Suprapubic skin (tissue), 4 donors: ENCODE data around the gene PTPRN2. TPM values are rescaled to one million over a fixed set of nuclear protein-coding genes. Genes with fewer than 3 reads are reported as not detected.
"Not testable (repeated sequence)": the region's sequence is repeated elsewhere in the genome, so short reads cannot be mapped to it uniquely, and the experiment has no call there.

Experiments
- DNase-seq, 2 donors: peaks; one replicate each; pipeline ENCODE4 v3.0.0-alpha.2; 2019; ENCODE audit warnings: low spot score in 2 of 2
- H3K27ac ChIP-seq: fragments of 200-600 bp; sonication (generic); one replicate; pipeline ENCODE4 v1.5.1; 2019
- H3K27me3 ChIP-seq: fragments of 200-600 bp; sonication (generic); one replicate; pipeline ENCODE4 v1.5.1; 2019
- H3K36me3 ChIP-seq: fragments of 200-600 bp; sonication (generic); one replicate; pipeline ENCODE4 v1.5.1; 2019
- H3K4me1 ChIP-seq: fragments of 200-600 bp; sonication (generic); one replicate; pipeline ENCODE4 v1.5.1; 2019
- H3K4me3 ChIP-seq: fragments of 200-600 bp; sonication (generic); one replicate; pipeline ENCODE4 v1.5.1; 2019; ENCODE audit warnings: mild to moderate bottlenecking
- H3K9me3 ChIP-seq: fragments of 200-600 bp; sonication (generic); one replicate; pipeline ENCODE4 v1.5.1; 2019
- EP300 ChIP-seq: sonication (generic); formaldehyde crosslinking; IDR thresholded peaks from one replicate; pipeline ENCODE4 v1.6.1; 2017; ENCODE audit warnings: antibody characterized with exemption
- POLR2A ChIP-seq, 2 donors: fragments of 450-650 bp; IDR thresholded peaks; one replicate each; pipeline ENCODE4 v1.6.1; 2017; ENCODE audit warnings: antibody characterized with exemption in 2 of 2, mild to moderate bottlenecking in 2 of 2, moderate library complexity in 2 of 2
- POLR2AphosphoS5 ChIP-seq, 3 donors: sonication (generic); formaldehyde crosslinking; IDR thresholded peaks; one replicate each; pipeline ENCODE4 v1.6.1; 2017; ENCODE audit warnings: antibody characterized with exemption in 3 of 3
- WGBS: methylation state at CpG from one replicate; pipeline ENCODE4 v1.1.5; 2018; 5-methylcytosine and 5-hydroxymethylcytosine counted together
- total RNA-seq, 4 donors: library from RNA; depleted of rRNA; stranded (reverse); fragments of >200 nt; gene quantifications; one replicate each; pipeline ENCODE4 v1.1.0, GENCODE V29; 2016
- TF ChIP-seq, protein P1 (sequence below), 2 donors: fragments of 200-600 bp in 1 of 2; fragments of 450-650 bp in 1 of 2; sonication (generic) in 1 of 2; IDR thresholded peaks; one replicate each; pipeline ENCODE4 v1.5.1; 2016 to 2019; ENCODE audit warnings: antibody characterized with exemption in 2 of 2, mild to moderate bottlenecking in 1 of 2, moderate library complexity in 1 of 2

The PTPRN2 gene
- total RNA-seq, 4 donors from 2014 or later: 0.23 to 1.8 (median 1.3) TPM

DNA sequence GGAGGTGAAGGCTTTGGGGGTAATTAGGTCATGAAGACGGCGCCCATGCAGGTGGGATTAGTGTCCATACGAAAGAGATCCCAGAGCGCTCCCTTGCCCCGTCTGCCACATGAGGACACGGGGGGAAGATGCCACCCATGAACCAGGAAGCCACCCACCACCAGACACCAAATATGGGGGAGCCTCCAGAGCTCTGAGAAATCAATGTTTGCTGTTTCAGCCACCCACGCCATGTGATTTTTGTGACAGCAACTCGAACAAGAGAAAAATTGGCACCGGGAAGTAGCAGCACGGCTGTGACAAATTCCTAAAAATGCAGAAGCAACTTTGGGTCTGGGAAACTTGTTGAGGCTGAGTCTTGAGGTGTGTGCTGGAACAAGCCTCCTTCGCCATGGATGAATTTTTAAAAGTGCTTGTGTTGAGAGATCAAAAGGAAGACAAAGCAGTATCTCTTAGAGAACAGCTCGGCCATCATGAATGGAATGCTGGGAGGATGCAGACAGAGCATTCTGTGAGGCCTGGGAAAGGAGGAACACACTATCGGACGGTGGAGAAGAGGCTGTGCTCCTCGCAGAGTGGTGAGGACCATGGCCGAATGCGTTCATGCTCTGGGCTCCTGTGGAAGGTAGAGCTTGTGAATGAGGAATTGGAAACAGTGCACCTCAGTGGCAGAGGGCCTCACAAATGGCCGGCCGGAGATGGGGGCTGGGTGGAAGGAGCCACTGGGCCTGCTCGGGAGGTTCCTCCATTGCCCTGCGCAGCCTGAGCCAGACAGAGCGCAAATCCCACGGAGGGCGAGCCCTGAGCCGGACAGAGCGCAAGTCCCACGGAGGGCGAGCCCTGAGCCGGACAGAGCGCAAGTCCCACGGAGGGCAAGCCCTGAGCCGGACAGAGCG lies 277.5 kb downstream of the PTPRN2 start:
- Histone ChIP-seq H3K4me1 (no peaks in the 10 kb centered on the region), H3K4me3 (no peak overlapping the region), H3K27ac (no peak overlapping the region), H3K36me3 (no peaks in the 10 kb centered on the region), H3K9me3 (peaks cover 20% of the 10 kb centered on the region), H3K27me3 (no peaks in the 10 kb centered on the region)
- 93% methylated on average over 33 of the region's 33 CpGs for WGBS
- TF ChIP-seq EP300: no peak
- no peak for DNase-seq

DNA sequence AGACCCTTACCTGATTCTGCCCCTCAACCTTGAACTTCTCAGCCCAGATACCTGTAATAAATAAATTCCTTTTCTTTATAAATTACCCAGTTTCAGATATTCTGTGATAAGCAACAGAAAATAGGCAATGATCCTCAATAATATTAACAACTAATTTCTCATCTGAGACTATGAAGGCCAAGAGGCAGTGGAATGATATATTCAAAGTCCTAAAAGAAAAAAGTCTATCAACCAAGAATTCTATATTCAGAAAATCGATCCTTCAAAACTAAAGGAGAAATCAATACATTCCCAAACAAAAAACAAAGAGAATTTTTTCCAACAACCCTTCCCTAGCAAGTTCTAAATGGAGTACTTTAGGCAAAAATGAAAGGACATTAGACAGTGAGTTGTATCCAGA lies 279.6 kb downstream of the PTPRN2 start:
- H3K4me3 ChIP-seq: no peak overlapping the region
- 85% methylated on average over 1 of the region's 1 CpG for WGBS
- no peak for DNase-seq
- no peaks in the 10 kb centered on the region for H3K36me3 ChIP-seq
- no peak for TF ChIP-seq POLR2A (IDR thresholded peaks at IDR 0.05)
- no peak for TF ChIP-seq EP300
- TF ChIP-seq, protein P1, sequence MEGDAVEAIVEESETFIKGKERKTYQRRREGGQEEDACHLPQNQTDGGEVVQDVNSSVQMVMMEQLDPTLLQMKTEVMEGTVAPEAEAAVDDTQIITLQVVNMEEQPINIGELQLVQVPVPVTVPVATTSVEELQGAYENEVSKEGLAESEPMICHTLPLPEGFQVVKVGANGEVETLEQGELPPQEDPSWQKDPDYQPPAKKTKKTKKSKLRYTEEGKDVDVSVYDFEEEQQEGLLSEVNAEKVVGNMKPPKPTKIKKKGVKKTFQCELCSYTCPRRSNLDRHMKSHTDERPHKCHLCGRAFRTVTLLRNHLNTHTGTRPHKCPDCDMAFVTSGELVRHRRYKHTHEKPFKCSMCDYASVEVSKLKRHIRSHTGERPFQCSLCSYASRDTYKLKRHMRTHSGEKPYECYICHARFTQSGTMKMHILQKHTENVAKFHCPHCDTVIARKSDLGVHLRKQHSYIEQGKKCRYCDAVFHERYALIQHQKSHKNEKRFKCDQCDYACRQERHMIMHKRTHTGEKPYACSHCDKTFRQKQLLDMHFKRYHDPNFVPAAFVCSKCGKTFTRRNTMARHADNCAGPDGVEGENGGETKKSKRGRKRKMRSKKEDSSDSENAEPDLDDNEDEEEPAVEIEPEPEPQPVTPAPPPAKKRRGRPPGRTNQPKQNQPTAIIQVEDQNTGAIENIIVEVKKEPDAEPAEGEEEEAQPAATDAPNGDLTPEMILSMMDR (IDR thresholded peaks at IDR 0.05): no peak
- no peak for TF ChIP-seq POLR2AphosphoS5 (IDR thresholded peaks at IDR 0.05)
- no peak overlapping the region for H3K27ac ChIP-seq
- peaks cover 20% of the 10 kb centered on the region for H3K9me3 ChIP-seq
- no peaks in the 10 kb centered on the region for H3K4me1 ChIP-seq
- H3K27me3 ChIP-seq: no peaks in the 10 kb centered on the region

DNA sequence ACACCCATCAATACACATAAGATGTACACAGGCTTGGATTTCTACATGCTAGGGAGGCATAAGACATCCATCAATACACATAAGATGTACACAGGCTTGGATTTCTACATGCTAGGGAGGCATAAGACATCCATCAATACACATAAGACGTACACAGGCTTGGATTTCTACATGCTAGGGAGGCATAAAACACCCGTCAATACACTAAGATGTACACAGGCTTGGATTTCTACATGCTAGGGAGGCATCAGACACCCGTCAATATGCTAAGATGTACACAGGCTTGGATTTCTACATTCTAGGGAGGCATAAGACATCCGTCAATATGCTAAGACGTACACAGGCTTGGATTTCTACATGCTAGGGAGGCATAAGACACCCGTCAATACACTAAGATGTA lies 283.6 kb downstream of the PTPRN2 start:
- not testable (repeated sequence) for H3K27ac ChIP-seq, H3K27me3 ChIP-seq, H3K36me3 ChIP-seq, H3K4me1 ChIP-seq, DNase-seq, H3K4me3 ChIP-seq
- H3K9me3 ChIP-seq: peaks cover 20% of the 10 kb centered on the region
- WGBS: 91% methylated on average over 6 of the region's 6 CpGs

DNA sequence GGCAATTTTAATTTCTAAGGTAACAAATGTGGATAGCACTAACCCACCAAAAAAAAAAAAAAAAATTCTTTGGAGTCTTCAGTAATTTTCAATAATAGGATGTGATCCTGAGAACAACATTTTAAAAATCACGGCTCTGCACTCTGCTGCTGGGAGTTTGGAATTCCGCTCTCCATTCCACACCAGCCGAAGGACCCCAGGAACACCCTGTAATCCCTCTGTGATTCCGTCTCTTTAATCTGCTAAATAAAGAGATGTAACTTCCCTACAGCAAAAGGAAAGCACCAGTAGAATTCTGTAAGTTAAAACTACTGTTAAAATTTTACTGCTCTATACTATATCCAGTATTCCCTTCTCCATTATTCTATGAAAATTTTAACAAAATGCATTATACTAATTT lies 284.5 kb downstream of the PTPRN2 start:
- DNase-seq: no peak
- H3K27me3 ChIP-seq: no peaks in the 10 kb centered on the region
- H3K4me1 ChIP-seq: no peaks in the 10 kb centered on the region
- H3K27ac ChIP-seq: no peak overlapping the region
- 71% methylated on average over 4 of the region's 4 CpGs for WGBS
- H3K9me3 ChIP-seq: peaks cover 19% of the 10 kb centered on the region
- TF ChIP-seq EP300 (no peak), POLR2AphosphoS5 (IDR thresholded peaks at IDR 0.05) (no peak), POLR2A (IDR thresholded peaks at IDR 0.05) (no peak)
- TF ChIP-seq, protein P1 (IDR thresholded peaks at IDR 0.05): no peak
- H3K36me3 ChIP-seq: no peaks in the 10 kb centered on the region
- no peak overlapping the region for H3K4me3 ChIP-seq

DNA sequence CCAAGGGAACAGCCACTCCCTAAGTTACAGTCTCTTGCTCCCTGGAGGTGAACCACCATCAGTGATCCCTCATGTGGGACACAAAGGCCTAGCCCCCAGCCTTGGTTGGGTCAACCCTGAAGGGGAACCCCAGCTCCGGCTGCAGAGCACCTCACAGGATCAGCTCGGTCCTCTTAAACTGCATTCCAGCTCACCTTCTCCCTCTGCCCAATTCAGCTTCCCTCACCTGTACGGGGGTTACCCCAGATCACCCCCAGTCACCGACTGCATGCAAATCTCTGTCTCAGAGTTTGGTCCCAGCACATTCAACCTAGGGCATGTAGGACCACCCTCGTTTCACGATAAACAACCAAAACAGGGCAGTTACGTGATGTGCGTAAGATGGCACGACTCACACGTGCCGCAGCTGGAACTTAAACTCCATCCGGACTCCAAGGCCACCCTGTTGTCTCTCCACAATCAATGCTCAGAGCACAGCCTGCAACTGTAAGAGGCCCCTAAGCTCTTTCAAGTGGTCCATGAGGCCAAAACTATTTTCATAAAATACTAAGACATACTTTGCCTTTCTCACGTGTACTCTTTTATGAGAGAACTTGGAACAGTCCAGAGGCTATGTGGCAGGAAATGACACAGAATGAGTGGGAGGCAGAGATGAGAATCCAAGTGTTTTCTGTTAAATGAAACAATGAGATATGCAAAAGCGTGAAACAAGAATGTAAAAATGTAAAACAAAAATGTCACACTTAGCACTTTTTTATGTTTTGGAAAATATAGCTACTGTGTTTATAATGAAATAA lies 285.2 kb downstream of the PTPRN2 start:
- H3K9me3 ChIP-seq: peaks cover 12% of the 10 kb centered on the region
- no peak for TF ChIP-seq EP300
- H3K27me3 ChIP-seq: no peaks in the 10 kb centered on the region
- no peak overlapping the region for H3K4me3 ChIP-seq
- no peaks in the 10 kb centered on the region for H3K36me3 ChIP-seq
- H3K4me1 ChIP-seq: no peaks in the 10 kb centered on the region
- no peak overlapping the region for H3K27ac ChIP-seq
- WGBS: 76% methylated on average over 14 of the region's 14 CpGs
- no peak for DNase-seq

DNA sequence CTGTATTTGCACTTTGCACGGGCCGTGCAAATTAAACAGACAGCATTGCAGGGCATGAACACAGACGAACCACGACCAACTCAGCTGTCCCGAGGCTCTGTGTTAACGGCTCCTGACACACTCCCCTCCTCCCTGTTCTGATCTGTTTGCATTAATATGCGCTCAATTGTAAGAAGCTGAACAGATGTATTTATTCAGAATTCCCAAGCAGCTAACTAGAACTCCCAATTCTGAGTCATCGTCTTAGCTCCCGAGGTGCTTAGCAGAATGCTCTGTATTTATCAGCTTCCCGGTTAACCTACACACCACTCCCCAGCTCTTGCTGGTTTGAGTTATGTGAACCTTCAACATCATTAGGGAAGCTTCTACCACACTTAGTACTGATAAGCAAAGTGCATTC lies 286.4 kb downstream of the PTPRN2 start:
- Histone ChIP-seq H3K9me3 (peaks cover 6% of the 10 kb centered on the region), H3K36me3 (no peaks in the 10 kb centered on the region), H3K4me1 (no peaks in the 10 kb centered on the region), H3K27me3 (no peaks in the 10 kb centered on the region), H3K4me3 (no peak overlapping the region), H3K27ac (no peak overlapping the region)
- TF ChIP-seq POLR2A (IDR thresholded peaks at IDR 0.05) (no peak), POLR2AphosphoS5 (IDR thresholded peaks at IDR 0.05) (no peak), EP300 (no peak)
- TF ChIP-seq, protein P1 (IDR thresholded peaks at IDR 0.05): no peak
- no peak for DNase-seq
- 61% methylated on average over 10 of the region's 10 CpGs for WGBS
